HCT116 (cell line): ENCODE data around the gene UBASH3B. TPM values are rescaled to one million over a fixed set of nuclear protein-coding genes. Genes with fewer than 3 reads are reported as not detected.

Experiments
- ATAC-seq: fragments of 200-7000 bp; cut with Tn5 transposase; 2 replicates; pipeline ENCODE4 v1.9.1; 2020; ENCODE audit warnings: mild to moderate bottlenecking, moderate library complexity
- BruUV-seq: library from RNA; stranded (reverse); fragments of 400-500 nt; replicated peaks from 2 replicates; lab custom pipeline; 2021; lab: Mats Ljungman, UMichigan
- CTCF ChIA-PET: fragments of 300-600 bp; sonication (Branson Sonifier 250); formaldehyde crosslinking; loops from one replicate; lab custom pipeline; 2021; ENCODE audit warnings: antibody characterized with exemption; lab: Charles Lee
- POLR2A ChIA-PET: fragments of 300-600, 350-600 bp; sonication (Branson Sonifier 250); formaldehyde crosslinking; loops from one replicate; lab custom pipeline; 2021; ENCODE audit warnings: antibody characterized with exemption; lab: Charles Lee
- RAD21 ChIA-PET, 2 experiments: fragments of 300-600 bp; sonication (Branson Sonifier 250); formaldehyde crosslinking; loops; one replicate each; lab custom pipeline; 2023; ENCODE audit warnings: low total read pairs in 2 of 2; ENCODE audit not compliant: uncharacterized antibody in 2 of 2, unreplicated experiment in 2 of 2, low non-redundant PET in 1 of 2; lab: Charles Lee
- DNase-seq: peaks from one replicate; pipeline ENCODE4 v3.0.0-alpha.2; 2010; ENCODE audit warnings: low read depth, low spot score
- H2AFZ ChIP-seq: fragments of 200-600 bp; shearing (Covaris generic), sonication (generic); 2 replicates; pipeline ENCODE4 v1.6.1; 2017; ENCODE audit warnings: low read depth, mixed run types, mixed read lengths, antibody characterized with exemption, low read length; ENCODE audit not compliant: poor library complexity, severe bottlenecking
- H3K27ac ChIP-seq: 2 replicates; pipeline ENCODE4 v1.5.1; 2012; ENCODE audit warnings: low read depth, low read length
- H3K27me3 ChIP-seq: fragments of 200-600 bp; sonication (generic); 2 replicates; pipeline ENCODE4 v1.6.1; 2016; ENCODE audit warnings: mixed run types, low read length, mixed read lengths; ENCODE audit not compliant: insufficient read depth
- H3K36me3 ChIP-seq, 2 experiments: fragments of 200-500 bp in 1 of 2; fragments of 200-600 bp in 1 of 2; sonication (Bioruptor generic) in 1 of 2; sonication (generic) in 1 of 2; 2 replicates each; pipeline versions ENCODE4 v1.5.1 to v1.6.1; 2014 to 2016; ENCODE audit warnings: low read length in 2 of 2, inconsistent platforms in 1 of 2, mixed read lengths in 1 of 2, mixed run types in 1 of 2; ENCODE audit not compliant: insufficient read depth in 2 of 2, control insufficient read depth in 1 of 2
- H3K4me1 ChIP-seq, 2 experiments: fragments of 200-600 bp in 1 of 2; sonication (generic) in 1 of 2; 2 replicates each; pipeline versions ENCODE4 v1.5.1 to v1.6.1; 2012 to 2017; ENCODE audit warnings: low read length in 2 of 2, inconsistent platforms in 1 of 2, mild to moderate bottlenecking in 1 of 2, mixed read lengths in 1 of 2, mixed run types in 1 of 2, moderate library complexity in 1 of 2; ENCODE audit not compliant: insufficient read depth in 2 of 2, control insufficient read depth in 1 of 2
- H3K4me2 ChIP-seq: fragments of 200-600 bp; sonication (generic); 2 replicates; pipeline ENCODE4 v1.6.1; 2017; ENCODE audit warnings: mixed run types, low read length, mixed read lengths
- H3K4me3 ChIP-seq, 2 experiments: fragments of 200-600 bp in 1 of 2; sonication (generic) in 1 of 2; replicated peaks in 1 of 2; 2 replicates each; pipeline ENCODE4 v1.5.1; 2011 to 2016; ENCODE audit warnings: low read length in 2 of 2, control low read depth in 1 of 2, low read depth in 1 of 2, mild to moderate bottlenecking in 1 of 2, mixed read lengths in 1 of 2, mixed run types in 1 of 2
- H3K79me2 ChIP-seq: fragments of 200-600 bp; sonication (generic); 2 replicates; pipeline ENCODE4 v1.6.1; 2017; ENCODE audit warnings: mild to moderate bottlenecking, mixed run types, low read length, moderate library complexity, mixed read lengths; ENCODE audit not compliant: insufficient read depth
- H3K9ac ChIP-seq: fragments of 200-600 bp; sonication (generic); 2 replicates; pipeline ENCODE4 v1.6.1; 2016; ENCODE audit warnings: low read length, mixed read lengths
- H3K9me2 ChIP-seq: fragments of 200-600 bp; sonication (generic), shearing (Covaris generic); 2 replicates; pipeline ENCODE4 v1.6.1; 2017; ENCODE audit warnings: mixed run types, mild to moderate bottlenecking, moderate library complexity; ENCODE audit not compliant: insufficient read depth
- H3K9me3 ChIP-seq, 2 experiments: fragments of 200-500 bp in 1 of 2; fragments of 200-600 bp in 1 of 2; sonication (Bioruptor generic) in 1 of 2; sonication (generic) in 1 of 2; 2 replicates each; pipeline ENCODE4 v1.6.1; 2014 to 2017; ENCODE audit warnings: low read length in 2 of 2, mixed read lengths in 2 of 2, inconsistent platforms in 1 of 2, low read depth in 1 of 2, mild to moderate bottlenecking in 1 of 2, mixed run types in 1 of 2, moderate library complexity in 1 of 2; ENCODE audit not compliant: control insufficient read depth in 1 of 2, insufficient read depth in 1 of 2
- H4K20me1 ChIP-seq: fragments of 200-600 bp; sonication (generic), shearing (Covaris generic); 2 replicates; pipeline ENCODE4 v1.6.1; 2017; ENCODE audit warnings: mixed run types, mild to moderate bottlenecking, moderate library complexity; ENCODE audit not compliant: insufficient read depth
- CBX3 ChIP-seq: IDR thresholded peaks from 2 replicates; pipeline ENCODE4 v1.6.1; 2012; ENCODE audit warnings: low read depth
- CTCF ChIP-seq, 3 experiments: fragments of 200-600 bp in 1 of 3; sonication (generic) in 1 of 3; IDR thresholded peaks in 2 of 3; conservative IDR thresholded peaks in 1 of 3; 2 replicates each; pipeline ENCODE4 v1.5.1; 2012 to 2017; ENCODE audit warnings: low read depth in 2 of 3, low read length in 2 of 3, antibody characterized with exemption in 1 of 3, borderline replicate concordance in 1 of 3, control low read depth in 1 of 3, mild to moderate bottlenecking in 1 of 3, mixed read lengths in 1 of 3, mixed run types in 1 of 3, moderate library complexity in 1 of 3; ENCODE audit not compliant: insufficient read depth in 1 of 3
- EGR1 ChIP-seq: IDR thresholded peaks from 2 replicates; pipeline ENCODE4 v1.6.1; 2012; ENCODE audit warnings: low read depth
- ELF1 ChIP-seq: IDR thresholded peaks from 2 replicates; pipeline ENCODE4 v1.6.1; 2012; ENCODE audit warnings: low read depth, borderline replicate concordance
- EZH2 ChIP-seq: fragments of 200-600 bp; sonication (generic); IDR thresholded peaks from 2 replicates; pipeline ENCODE4 v1.6.1; 2017; ENCODE audit warnings: antibody characterized with exemption, mixed run types
- EZH2phosphoT487 ChIP-seq: fragments of 200-600 bp; IDR thresholded peaks from 2 replicates; pipeline ENCODE4 v1.6.1; 2018; ENCODE audit warnings: antibody characterized with exemption, borderline replicate concordance
- FOSL1 ChIP-seq: IDR thresholded peaks from 2 replicates; pipeline ENCODE4 v1.6.1; 2012; ENCODE audit warnings: low read depth
- JUND ChIP-seq: IDR thresholded peaks from 2 replicates; pipeline ENCODE4 v1.6.1; 2012
- MAX ChIP-seq: IDR thresholded peaks from 2 replicates; pipeline ENCODE4 v1.6.1; 2012
- POLR2A ChIP-seq: IDR thresholded peaks from 2 replicates; pipeline ENCODE4 v1.7.0; 2011; ENCODE audit warnings: borderline replicate concordance; ENCODE audit not compliant: insufficient read depth, insufficient read length; ENCODE audit errors: extremely low read depth
- POLR2AphosphoS5 ChIP-seq: IDR thresholded peaks from 2 replicates; pipeline ENCODE4 v1.6.1; 2011; ENCODE audit warnings: mild to moderate bottlenecking, low read depth, low read length, moderate library complexity
- SRF ChIP-seq: IDR thresholded peaks from 2 replicates; pipeline ENCODE4 v1.6.1; 2012; ENCODE audit warnings: low read depth
- TCF7L2 ChIP-seq: IDR thresholded peaks from 2 replicates; pipeline ENCODE4 v1.7.0; 2011; ENCODE audit warnings: borderline replicate concordance, inconsistent platforms; ENCODE audit not compliant: insufficient read depth, insufficient read length; ENCODE audit errors: extremely low read depth
- ZFX ChIP-seq: fragments of 450-650 bp; IDR thresholded peaks from 2 replicates; pipeline ENCODE4 v1.6.1; 2017
- intact Hi-C: fragments of 100-400 bp; cut with micrococcal nuclease; formaldehyde crosslinking; loops from 2 replicates; pipeline ENCODE4 v1.10.0; 2022
- total RNA-seq: library from RNA; stranded (reverse); gene quantifications from one replicate; pipeline ENCODE4 v1.2.1, GENCODE V29; 2021; ENCODE audit not compliant: unreplicated experiment

Gene UBASH3B
- total RNA-seq, 1 experiment from 2014 or later = 40.3 TPM

GRCh38 chr11:122779047-122779629 is 123.6 kb downstream of the UBASH3B start:
- no peak overlapping the region for H2AFZ ChIP-seq
- intact Hi-C loops = no loop called here
- peaks cover 0 to 5% of the 10 kb centered on the region in 2 experiments; a peak in 1 of 4 replicates for H3K36me3 ChIP-seq
- ATAC-seq (no peak), DNase-seq (no peak)
- H3K4me3 ChIP-seq = no peak overlapping the region
- peaks cover 0 to 6% of the 10 kb centered on the region in 2 experiments; a peak in 2 of 4 replicates for H3K4me1 ChIP-seq
- no TSS peak for BruUV-seq
- no peak overlapping the region for H3K27ac ChIP-seq
- H3K9me3 ChIP-seq = no peaks in the 10 kb centered on the region
- no peaks in the 10 kb centered on the region for H3K27me3 ChIP-seq
- ChIA-PET RAD21 (no interaction called here), POLR2A (no interaction called here), CTCF (no interaction called here)
- no peaks in the 10 kb centered on the region for H3K79me2 ChIP-seq
- no peak overlapping the region for H3K4me2 ChIP-seq
- H4K20me1 ChIP-seq = no peaks in the 10 kb centered on the region
- H3K9me2 ChIP-seq = no peaks in the 10 kb centered on the region
- TF ChIP-seq EZH2phosphoT487 (no peak), TCF7L2 (no peak), MAX (no peak), ELF1 (no peak), SRF (no peak), JUND (no peak), CTCF (IDR thresholded peaks at IDR 0.05 in 2 of 3, conservative IDR thresholded peaks at IDR 0.05 in 1 of 3; ENCODE audit: borderline replicate concordance in 1 of 3, insufficient read depth in 1 of 3, low read depth in 2 of 3, low read length in 2 of 3) (no peak), EGR1 (no peak), POLR2A (no peak), ZFX (no peak), CBX3 (no peak), EZH2 (no peak), POLR2AphosphoS5 (no peak), FOSL1 (no peak)
- no peak overlapping the region for H3K9ac ChIP-seq
